Astrocyte of the spinal cord (primary cell): Measurements from ENCODE around the gene CD82.

Experiments used
- DNase-seq: peaks from one replicate; pipeline ENCODE4 v3.0.0; 2011; ENCODE audit warnings: low read depth, low spot score
- H3K4me3 ChIP-seq: 2 replicates; pipeline ENCODE4 v1.5.1; 2011; ENCODE audit warnings: low read depth, mild to moderate bottlenecking, low read length, moderate library complexity
- CTCF ChIP-seq: IDR thresholded peaks from 2 replicates; pipeline ENCODE4 v1.5.1; 2012; ENCODE audit warnings: low read depth, mild to moderate bottlenecking, low read length, inconsistent platforms
- in situ Hi-C: cut with HindIII; loops from 2 replicates; pipeline ENCODE4 v1.10.0; 2017; ENCODE audit warnings: low sequenced_read_pairs

CD82 gene

DNA sequence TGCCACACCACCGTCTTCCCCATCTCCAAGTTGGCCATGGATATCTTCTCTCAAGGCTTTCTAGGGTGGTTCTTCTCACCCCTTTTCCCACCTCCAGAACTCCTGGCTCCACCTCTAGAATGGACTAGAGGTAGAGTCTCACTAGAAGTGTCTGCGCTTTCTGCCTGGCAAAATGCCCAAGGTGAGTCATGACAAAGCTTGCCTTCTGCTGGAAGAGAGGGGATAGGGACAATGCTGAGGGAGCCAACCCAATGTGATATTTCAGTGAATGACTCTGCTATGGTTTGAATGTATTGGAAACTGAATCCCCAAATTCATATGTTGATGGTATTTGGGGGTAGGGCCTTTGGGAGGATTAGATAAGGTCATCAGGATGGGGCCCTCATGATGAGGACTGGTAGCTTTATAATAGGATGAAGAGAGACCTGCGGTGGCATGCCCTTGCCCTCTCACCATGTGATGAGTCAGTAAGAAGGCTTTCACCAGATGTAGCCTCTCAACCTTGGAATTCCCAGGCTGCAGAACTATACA, 4.1 kb upstream of the CD82 start:
- TF ChIP-seq CTCF, result no peak
- H3K4me3 ChIP-seq, result no peak overlapping the region
- no peak for DNase-seq
- in situ Hi-C loops, result no loop called here

DNA sequence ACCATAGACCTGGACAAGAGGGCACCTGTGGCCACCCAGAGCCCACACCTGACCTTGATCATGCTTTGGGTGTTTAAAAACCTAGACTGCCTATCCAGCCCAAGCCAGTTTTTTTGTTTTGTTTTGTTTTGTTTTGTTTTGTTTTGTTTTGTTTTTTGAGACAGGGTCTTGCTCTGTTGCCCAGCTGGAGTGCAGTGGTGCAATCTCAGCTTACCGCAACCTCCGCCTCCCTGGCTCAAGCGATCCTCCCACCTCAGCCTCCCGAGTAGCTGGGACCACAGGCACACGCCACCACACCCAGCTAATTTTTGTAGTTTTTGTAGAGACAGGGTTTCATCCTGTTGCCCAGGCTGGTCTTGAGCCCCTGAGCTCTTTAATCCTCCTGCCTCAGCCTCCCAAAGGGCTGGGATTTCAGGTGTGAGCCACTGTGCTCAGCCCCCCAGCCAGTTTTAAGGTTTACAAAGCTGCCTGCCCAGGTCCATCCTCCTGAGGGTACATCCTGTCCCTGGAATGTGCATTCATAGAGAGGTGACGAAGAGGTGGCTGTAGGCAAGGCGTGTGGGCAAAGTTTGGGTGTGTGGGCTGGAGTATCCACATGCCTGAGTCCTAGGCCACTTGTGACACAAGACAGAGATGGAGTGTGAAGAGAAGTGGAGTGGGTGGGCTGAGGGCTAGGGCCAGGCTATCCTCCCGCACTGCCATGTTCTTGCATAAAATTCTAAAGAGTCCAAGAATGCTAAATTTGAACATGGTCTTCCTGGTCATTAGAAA, 3.3 kb upstream of the CD82 start:
- TF ChIP-seq CTCF, result no peak
- no peak overlapping the region for H3K4me3 ChIP-seq
- in situ Hi-C loops, result no loop called here
- no peak for DNase-seq

DNA sequence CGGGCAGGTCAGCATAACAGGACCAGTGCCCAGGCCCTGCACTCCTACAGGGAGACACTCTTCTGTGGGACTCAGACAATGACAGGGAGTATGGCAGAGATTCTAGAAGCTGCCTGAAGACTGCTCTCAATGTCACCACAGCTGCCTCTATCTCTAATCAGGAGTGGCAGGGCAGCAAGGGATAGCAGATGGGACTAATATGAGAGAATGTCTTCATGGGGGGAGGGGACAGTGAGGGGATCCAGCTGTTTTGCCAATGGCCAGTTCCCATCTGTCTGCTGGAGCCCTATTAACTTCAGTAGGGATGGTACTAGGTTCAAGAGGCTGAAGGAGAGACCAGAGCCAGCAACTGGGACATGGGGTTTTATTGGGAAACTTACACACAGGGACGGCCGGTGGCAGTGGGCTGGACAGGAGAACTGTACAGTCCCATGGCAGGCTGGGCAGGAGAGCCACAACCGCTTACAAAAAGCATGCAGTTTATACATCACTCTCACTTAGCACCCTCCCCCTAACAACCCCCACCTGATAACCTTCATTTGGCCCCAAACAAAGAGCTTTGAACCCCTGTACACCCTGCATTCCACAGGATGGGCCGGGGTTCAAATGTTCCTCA, 2.5 kb upstream of the CD82 start:
- H3K4me3 ChIP-seq, result no peak overlapping the region
- no peak for DNase-seq
- TF ChIP-seq CTCF, result no peak
- in situ Hi-C loops, result no loop called here

DNA sequence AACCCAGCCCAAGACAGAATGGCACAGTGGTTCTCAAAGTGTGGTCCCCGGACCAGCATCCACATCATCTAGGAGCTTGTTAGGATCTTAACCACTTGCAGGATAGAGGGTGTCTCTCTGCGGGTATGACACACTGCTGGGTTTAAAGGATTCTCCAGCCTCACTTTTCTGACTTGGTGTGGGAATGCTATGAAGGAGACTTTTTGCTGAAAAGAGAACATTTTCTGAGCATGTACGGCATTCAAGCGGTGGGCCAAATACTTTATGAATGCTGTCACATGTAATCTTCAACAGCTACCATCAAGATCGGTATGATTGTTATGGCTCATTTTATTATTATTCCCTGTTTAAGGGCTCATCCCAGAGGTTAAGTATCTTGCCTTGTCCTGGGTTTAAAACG, 1.8 kb upstream of the CD82 start:
- DNase-seq, result peak; percentile 52
- TF ChIP-seq CTCF, result no peak
- in situ Hi-C loops, result no loop called here
- no peak overlapping the region for H3K4me3 ChIP-seq

DNA sequence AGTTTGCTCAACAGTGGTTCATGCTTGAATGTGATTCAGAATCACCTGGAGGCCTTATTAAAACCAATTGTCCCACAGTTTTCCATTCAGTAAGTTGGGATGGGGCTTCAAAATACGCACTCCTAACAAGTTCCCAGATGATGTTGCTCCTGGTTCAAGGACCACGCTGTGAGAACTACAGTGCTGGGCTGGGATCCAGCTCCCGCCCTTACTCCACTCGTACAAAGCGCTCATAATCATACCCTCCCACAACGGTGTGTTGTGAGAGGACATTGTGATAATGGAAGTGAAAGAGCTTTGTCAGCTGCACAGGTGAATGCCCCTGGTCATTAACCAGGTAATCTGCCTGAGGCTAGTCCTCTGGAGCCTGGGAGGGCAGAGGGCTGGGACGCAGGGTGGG, 1.3 kb upstream of the CD82 start:
- H3K4me3 ChIP-seq, result no peak overlapping the region
- in situ Hi-C loops, result no loop called here
- peak; percentile 38 for DNase-seq
- TF ChIP-seq CTCF, result no peak

GRCh38 chr11:44564670-44565210, 723 bp upstream of the CD82 start:
- in situ Hi-C loops, result no loop called here
- DNase-seq, result peak; percentile 86
- H3K4me3 ChIP-seq, result peak overlapping the region; percentile 40
- TF ChIP-seq CTCF, result no peak
